Mammary epithelial cell (primary cell): ENCODE results near the gene ITPRID1.

Experiments used
- CTCF ChIP-seq, 2 donors: IDR thresholded peaks in 1 of 2; conservative IDR thresholded peaks in 1 of 2; 2 replicates each; pipeline ENCODE4 v1.5.1; 2011 to 2012; ENCODE audit warnings: inconsistent platforms in 2 of 2, low read length in 2 of 2, mild to moderate bottlenecking in 2 of 2, control low read depth in 1 of 2, low read depth in 1 of 2; ENCODE audit not compliant: insufficient read depth in 1 of 2; ENCODE audit errors: extremely low read depth in 1 of 2
- EZH2 ChIP-seq: IDR thresholded peaks from 2 replicates; pipeline ENCODE4 v1.6.1; 2012; ENCODE audit warnings: low read length, inconsistent platforms, borderline replicate concordance

- no peak for TF ChIP-seq CTCF (conservative IDR thresholded peaks at IDR 0.05 in 1 of 2, IDR thresholded peaks at IDR 0.05 in 1 of 2; ENCODE audit: extremely low read depth in 1 of 2, insufficient read depth in 1 of 2, low read depth in 1 of 2, low read length in 2 of 2)
- TF ChIP-seq EZH2 = no peak
These were observed 36.8 kb upstream of the ITPRID1 start for GRCh38 chr7:31476941-31477677.
